Medulla oblongata (tissue), 1 donor: ENCODE data around the gene GPRC5D.

Experiments
- DNase-seq: peaks from one replicate; pipeline ENCODE4 v3.0.0-alpha.2; 2015; ENCODE audit errors: extremely low spot score

The GPRC5D gene

DNA sequence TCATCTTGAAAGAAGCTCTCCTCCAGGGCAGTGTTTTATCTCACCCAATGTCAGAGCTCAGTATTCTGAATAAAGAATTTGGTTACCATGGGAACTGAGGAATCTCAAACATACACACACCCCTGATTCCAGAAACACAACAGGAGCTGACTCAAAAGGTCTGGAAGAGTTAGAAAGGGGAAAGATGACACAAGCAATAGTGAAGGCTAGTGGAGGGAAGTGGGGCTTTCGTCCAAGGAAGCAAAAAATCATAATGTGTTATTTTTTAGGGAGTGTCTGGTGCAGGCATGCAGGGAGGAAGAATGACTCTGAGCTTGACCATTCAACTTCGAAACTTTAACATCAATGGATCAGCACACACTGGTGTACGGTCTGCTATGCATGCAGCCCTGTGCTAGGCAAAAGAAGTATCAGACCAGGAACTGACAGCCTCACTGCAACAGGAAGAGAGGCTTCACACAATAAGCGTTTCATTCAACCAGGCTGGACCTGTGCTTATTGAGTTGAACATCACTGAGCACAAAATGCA, 27.8 kb upstream of the GPRC5D start:
- DNase-seq = peak; percentile 67

DNA sequence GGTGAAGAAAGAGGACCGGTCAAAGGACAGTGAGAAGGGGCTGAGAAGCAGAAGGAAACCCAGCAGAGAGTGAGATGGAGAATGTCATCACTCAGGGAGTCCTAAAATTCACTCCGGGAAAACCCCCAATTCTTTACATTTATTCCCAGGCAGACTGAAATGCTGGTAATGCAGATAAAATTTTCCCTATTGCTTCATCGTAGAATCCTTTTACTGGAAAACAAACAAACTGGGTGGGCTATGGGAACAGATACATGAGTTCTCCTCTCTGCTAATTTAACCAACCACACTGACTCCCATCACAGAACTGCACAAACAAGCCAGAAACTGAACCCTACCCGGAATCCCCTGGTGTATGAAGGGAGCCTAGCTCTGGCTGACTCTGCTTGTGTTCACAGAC, 27.2 kb upstream of the GPRC5D start:
- no peak for DNase-seq

DNA sequence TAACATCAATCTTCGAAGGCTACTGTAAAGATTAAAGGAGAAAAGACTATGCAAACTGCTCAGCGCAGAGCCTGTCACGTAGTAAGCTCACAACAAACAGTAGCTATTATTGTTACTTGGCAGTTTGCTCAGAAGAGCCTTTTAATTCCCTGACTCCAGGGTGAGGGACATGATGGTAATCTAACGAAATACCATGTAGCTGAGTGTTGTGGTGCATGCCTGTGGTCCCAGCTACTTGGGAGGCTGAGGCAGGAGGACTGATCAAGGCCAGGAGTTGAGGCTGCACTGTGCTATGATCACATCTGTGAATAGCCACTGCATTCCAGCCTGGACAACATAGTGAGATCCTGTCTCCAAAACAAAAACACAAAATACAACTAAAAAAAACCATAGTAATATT, 25.3 kb upstream of the GPRC5D start:
- DNase-seq = no peak

DNA sequence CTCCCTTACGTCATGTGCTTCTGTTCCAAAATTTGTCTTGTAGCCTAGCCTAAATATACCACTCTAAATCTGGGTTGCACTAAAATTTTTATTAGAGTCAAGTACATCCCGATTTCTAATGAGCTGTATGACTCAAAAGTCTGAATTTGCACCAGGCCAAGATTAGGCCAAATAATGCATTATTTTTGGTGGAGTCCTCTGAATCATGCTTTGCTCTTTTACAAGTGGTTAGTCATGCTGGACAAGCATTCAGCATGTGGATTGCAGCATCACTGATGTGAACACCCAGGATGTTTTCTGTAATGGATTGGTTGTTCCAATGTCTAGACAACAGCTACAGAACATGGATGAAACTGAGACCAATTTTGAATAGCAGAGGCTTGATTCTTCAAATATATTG, 24.4 kb upstream of the GPRC5D start:
- peak; percentile 48 for DNase-seq

DNA sequence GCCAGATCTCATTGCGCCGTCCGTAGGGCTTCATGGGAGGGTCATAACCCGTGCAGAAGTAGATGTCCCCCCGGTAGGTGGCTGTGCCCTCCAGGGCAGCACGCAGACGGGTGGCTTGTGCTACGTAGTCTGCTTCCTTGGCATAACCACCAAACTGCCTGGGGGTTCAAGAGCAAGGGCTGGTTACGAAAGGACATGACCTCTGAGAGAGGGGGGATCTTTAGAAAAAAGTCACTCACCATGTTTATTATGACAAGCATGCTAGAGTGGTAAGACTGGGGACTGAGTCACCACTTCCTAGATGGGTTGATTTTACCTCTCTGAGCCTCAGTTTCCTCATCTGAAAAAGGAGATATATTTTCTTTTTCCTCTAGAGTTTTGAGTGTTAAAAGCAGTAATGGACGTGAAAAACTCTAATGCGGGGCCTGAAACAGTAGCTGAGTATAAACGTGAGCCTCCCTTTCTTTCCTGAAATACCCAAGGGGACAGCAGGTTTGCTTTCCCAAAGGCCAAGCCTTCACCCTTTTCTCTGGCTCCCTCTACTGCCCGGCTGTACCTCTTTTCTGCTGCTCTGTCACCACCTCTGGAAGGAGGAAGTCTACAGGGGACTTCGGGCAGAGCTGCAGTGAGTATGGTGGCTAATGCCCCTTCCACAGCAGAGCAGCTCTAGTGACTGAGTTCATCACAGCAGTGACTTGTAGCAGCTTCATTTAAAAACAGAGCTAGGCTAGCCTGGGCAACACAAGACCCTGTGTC, 23.5 kb upstream of the GPRC5D start:
- peak; percentile 81 for DNase-seq

DNA sequence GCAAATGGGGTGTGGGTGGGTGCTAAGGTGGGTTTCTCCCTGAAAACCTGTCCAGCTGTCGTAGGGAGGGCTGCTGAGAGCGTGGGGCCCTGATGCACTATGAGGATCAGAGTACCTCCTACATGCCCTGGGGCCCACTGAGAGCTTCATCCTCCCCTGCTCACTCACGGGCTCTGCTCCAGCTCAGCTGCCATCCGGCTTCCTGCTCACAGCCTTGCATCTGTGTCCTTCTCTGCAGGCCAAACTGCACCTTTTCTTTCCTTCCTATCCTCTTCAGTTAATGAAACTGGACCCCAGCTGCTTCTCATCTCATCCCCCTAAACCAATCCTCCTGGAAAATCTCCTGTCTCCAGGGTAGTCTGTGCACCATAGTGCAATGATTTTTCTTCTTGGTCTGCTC, 22.2 kb upstream of the GPRC5D start:
- DNase-seq = no peak

DNA sequence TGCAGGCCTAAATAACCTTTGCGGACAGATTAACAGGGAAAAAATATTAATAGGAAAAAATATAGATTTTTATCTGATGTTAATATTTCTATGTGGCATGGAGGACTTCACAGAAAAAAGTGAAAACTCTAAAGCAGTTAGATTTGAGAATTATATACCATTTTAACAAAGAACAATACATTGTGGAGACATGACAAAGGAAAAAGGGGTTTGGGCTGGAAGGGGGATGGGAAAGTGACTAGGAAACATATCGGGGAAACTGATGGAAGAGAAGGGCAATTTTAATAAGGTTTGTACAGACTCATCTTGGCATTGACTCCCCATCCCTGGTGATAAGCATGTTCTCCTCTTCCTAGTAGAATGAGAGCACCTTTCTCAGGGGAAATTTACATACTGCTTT, 21.0 kb upstream of the GPRC5D start:
- no peak for DNase-seq

DNA sequence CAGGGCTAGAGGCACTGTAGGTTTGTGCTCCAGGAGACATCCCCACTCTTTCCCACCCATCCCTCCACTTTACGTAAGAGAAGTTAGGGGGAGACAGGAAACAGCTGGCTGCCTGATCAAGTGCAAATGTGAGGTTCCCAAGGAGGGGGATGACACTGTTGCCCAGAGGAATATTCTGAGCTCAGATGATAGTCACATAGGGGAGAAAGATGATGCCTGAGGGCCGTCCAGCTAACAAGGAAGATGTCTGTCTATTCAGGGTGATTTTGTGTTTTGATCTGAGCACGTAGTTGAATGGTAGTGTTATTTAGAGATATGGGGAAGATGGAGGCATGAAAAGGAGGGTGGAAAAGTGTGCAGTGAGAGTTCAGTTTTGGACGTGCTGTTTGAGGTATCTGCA, 13.9 kb upstream of the GPRC5D start:
- no peak for DNase-seq

DNA sequence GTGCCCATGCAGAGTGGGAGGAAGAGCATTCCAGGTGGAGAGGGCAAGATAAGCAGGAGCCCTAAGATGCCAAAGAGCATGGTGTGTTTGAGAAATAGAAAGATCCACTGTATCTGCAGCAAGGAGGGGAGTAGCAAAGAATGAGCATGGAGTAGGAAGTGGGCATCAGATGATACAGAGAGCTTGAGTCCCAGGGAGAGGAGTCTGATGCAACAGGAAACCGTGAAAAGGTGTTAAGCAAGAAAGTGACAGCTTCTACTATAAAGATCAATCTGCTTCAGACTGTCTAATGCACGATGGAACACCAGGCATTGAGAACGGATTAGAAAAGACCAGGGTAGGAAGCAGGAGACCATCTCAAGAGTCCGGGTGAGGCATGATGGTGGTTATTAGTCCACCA, 12.3 kb upstream of the GPRC5D start:
- DNase-seq = no peak

DNA sequence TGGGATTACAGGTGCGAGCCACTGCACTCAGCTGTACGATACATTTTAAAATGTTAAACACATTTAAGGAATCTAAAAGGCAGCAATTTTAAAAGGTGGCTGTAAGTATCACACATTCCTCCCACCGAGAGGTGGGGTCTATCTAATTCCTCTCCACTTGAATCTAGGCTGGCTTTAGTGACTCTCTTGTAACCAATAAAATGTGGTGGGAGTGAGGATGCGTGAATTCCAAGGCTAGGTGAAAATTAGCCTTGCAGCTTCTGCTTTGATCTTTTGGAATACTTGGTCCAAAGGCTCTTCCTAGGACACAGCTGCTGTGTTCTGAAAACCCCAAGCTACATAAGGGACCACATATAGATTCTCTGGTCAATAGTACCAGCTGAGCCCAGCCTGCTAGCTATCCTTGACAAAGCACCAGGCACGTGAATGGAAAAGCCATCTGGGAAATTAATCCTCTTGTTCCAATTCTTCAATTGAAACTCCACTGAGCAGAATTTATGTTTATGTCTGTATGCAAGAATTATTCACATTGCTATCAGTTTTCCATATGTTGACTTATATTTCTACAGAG, 8.8 kb upstream of the GPRC5D start:
- no peak for DNase-seq

DNA sequence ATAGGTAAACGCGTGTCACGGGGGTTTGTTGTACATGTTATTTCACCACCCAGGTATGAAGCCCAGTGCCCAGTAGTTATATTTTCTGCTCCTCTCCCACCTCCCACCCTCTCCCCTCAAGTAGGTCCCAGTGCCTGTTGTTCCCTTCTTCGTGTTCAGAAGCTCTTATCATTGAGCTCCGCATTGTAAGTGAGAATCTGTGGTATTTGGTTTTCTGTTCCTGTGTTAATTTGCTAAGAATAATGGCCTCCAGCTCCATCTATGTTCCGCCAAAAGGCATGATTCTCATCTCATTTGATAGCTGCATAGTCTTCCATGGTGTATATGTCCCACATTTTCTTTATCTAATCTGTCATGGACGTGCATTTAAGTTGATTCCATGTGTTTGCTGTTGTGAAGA, 6.9 kb upstream of the GPRC5D start:
- DNase-seq = no peak

DNA sequence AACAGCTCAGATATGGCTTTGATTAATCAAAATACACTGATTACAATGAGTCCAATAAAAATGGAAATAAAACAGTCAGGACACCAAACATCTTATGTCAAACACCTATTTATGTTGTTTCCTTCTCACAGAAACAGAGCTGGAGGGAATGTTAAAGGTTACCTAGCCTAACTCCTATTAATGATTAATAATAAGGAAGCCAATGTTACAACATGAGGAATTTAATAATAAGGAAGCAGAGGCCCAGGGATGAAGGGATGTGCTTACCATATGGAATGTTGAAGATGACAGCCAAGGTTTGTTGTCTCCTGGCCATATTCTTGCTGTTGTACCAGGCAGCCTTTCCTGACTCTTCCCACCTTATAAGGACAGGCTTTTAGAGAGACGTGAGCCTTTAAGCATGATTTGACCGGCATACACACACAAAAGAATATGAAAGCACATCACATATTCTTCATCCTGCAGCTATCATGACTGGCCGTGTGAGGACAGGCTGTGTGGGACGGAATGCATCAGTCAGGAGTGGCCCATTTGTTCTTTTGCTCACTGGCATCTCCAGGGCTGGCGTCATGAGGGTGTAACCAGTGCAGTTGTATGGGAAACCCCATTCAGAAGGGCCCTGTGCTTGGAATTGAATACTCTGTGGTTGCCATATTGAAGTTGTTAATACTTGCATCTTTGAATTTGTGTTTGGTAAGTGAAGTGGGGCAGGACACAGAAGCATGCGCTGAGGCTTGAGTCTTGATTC, 3.1 kb upstream of the GPRC5D start:
- DNase-seq = no peak

DNA sequence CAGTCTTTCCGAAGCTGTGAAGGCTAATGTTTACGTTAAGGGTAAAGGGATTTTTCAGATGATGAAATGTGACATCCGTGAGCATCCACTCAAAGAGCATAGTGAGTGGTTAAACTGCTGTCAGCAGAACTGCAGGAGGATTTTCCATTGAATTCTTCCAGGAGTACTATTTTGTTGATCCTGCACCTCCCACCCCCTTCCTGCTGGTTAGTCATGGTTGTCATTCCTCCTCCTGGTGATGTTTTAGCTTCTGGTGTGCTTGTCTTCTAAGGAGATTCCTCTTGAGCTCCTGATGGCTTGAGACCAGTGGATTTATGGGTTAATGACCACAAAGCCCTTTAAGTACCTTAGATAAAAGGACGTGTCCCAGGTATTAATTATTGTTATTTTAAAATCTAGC, 2.4 kb upstream of the GPRC5D start:
- no peak for DNase-seq

DNA sequence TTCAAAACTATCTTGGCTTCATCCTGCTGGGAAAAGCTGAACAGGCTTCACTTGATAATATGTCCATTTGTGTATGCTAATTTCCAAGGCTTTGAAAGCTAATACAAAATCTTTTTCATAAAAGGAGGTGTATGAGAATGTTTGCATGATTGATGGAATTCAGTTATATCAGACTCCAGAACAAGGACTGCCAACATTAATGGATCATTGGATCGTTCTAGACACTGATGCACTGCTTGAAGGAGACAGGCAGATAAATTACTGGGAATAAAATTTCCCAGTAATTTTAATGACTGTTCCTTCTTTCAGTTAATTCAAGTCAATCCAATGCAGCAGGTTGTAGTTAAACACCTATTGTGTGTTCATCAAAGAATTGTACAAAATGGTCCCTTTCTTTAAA, 466 bp downstream of the GPRC5D start:
- no peak for DNase-seq

DNA sequence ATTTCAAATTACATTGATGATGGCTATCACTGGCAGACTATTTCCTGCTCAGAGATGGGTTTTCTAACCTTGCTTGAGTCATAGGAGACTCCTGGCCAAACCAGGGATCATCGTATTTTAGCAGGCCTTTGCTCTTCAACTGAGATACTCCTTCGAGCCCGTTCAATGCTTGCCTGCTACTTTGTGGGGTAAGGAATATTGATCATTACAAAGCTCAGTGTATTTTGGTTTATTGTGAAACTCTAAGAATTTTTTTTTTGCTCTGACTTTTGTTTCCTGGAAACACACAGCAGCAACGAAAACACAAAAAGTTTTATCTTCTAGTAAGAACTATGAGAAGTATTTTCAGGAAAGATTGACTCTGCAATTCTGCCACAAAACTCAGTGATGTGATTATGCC, 4.1 kb downstream of the GPRC5D start:
- no peak for DNase-seq

DNA sequence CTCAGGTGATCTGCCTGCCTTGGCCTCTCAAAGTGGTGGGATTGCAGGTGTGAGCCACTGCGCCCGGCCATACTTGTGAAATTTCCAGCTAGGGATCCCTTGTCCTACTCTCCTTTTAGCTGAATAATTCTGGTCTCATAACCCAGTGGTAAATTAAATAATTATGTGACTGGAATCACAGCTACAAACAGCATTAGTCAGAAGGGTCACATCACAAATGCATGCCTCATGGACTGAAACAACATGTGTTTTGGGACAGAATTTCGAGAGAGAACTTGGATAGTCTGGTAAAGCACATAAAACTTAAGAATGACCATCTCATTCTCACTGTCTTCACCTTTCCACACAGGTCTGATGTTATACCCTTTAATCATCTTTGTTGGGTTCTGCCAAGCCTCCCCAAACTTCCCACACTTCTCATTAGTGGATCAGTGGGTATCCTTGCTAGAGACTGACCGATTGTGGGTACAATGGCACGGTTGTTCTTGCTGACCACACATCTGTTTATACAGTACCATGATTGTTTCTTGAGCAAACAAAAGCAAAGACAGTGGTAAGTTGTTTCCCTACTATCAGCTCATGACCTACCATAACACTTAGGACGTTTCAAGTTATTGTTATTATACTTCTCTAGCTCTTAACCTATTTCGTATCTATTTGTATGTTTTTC, 5.1 kb downstream of the GPRC5D start:
- DNase-seq = peak; percentile 93

DNA sequence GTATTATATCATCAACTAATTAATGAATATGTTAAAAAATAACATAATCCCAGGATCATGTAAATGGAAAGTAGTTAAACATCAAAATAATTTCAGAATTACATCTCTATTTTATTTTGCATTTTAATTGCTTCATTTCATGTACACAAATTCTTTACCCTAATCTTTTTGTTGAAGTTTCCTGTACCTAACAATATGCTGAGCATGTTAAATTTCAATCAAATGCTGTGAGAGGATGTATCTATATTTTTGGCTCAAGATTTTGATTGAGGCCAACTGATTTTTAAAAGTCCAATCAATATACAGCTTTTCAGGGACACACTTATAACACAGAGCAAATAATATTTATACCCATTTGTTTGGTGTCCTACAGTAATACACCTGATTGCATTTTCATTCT, 6.4 kb downstream of the GPRC5D start:
- no peak for DNase-seq

DNA sequence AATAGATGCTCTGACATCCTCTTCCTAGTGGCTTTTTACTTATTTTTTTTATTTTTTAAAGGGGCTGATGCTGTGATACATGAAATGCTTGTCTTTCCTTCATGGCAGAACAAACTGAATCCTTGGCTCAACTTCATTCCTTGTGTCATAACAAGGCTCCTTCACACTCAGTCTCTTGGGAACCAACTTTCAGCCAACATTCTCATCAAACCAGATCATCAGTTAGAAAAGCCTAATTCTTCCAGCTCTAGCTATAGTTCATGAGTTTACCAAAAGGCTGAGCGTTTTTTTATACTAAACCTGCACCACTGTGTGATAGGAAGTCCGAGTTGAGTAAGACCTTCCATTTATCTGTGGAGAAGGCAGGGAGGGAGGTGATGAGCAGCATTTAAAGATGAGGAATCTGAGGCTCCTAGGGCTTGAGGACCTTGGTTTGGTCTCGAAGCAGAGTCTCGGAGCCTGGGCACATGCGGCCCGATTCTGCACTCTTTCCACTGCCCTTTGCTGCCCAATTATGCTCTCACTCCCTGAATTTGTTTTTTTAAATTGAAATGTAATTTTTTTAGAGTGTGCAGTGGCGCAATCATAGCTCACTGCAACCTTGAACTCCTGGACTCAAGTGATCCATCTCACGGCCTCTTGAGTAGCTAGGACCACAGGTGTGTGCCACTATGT, 8.2 kb downstream of the GPRC5D start:
- DNase-seq = no peak

DNA sequence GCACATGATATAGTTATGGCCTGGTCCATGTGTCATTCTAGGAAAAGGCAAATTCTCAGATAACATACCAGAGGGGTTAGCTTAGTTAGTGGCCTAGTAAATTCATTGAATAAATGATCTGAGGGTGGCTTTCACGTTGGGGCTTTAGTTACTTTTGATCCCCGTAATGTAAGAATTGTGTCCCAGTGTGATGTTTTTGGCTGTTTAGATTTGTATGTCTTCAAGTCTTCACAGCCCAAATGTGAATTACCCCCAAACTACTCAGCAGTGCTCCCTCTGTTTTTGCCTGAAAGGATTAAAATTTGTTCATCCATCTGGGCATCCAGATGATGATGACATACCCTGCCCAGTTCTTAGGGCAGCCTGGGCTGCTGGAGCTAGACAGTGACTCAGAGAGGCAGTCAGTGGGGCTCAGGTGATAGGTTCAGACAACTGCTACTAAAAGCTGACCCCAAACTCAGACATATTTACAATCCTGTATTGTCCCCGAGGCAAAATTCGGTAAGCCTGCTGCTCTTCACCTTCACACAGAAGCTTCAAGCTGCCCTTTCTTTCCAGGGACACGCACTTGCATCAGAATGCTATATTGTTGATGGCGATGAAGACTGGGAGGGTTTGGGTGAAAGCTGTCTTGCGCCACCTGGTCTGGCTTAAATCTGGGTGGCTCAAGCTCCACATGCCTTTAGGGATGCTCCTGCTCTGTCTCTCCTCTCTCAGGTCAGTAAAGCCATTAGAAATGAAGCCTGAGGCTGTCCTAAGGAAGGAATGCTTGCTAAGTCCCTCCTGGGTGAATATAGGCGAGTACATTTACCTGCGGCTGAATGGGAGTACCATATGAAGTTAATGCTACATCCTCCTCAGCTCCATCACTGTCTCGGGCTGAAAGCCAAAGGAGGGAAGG, 10.3 kb downstream of the GPRC5D start:
- DNase-seq = no peak

DNA sequence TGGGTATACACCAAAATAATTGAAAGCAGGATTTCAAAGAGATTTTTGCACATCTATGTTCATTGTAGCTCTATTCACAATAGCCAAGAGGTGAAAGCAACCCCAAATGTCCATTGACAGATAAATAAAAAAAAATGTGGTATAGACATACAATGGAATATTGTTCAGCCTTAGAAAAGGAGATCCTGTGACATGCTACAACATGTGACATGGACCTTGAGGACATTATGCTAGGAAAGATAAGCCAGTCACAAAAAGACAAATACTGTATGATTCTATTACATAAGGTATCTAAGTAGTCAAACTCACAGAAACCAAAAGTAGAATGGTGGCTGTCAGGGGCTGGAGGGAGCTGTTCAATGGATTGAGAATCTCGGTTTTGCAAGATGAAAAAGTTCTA, 12.1 kb downstream of the GPRC5D start:
- no peak for DNase-seq

DNA sequence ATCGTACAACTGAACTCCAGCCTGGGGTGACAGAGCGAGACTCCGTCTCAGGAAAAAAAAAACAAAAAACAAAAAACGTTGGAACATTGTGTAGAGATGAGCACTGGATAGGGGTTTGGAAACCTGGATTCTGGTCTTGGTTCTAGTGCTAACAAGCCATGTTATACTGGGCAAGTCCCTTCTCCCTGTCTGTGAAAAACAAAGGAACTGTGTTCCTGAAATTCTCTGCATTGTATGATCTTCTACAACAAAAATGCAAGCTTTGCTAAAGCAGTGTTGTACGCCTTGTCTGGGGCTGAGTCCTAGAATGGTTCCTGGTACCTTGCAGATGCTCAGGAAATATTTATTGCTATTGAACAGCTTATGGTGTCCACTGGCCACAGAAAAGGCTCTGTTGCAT, 13.4 kb downstream of the GPRC5D start:
- no peak for DNase-seq
